HG03175 (cell line): ENCODE data around the gene COX17.
A peak's percentile ranks its signal among the peaks of the same experiment; 100 is the strongest.

ENCODE experiments used
- ATAC-seq: cut with Tn5 transposase; IDR thresholded peaks from one replicate; pipeline ENCODE4 v1.9.1; 2021; ENCODE audit warnings: mild to moderate bottlenecking, moderate library complexity; ENCODE audit not compliant: unreplicated experiment

Gene COX17

GRCh38 chr3:119647171-119647570, 30.0 kb downstream of the COX17 start:
- ATAC-seq = no peak

- ATAC-seq = no peak
Observed at GRCh38 chr3:119645813-119646212, 31.4 kb downstream of the COX17 start.

- ATAC-seq = no peak
Observed at GRCh38 chr3:119644481-119644880, 32.7 kb downstream of the COX17 start.

GRCh38 chr3:119643528-119643927, 33.7 kb downstream of the COX17 start:
- ATAC-seq = no peak

- no peak for ATAC-seq
Observed at GRCh38 chr3:119642746-119643473, 34.3 kb downstream of the COX17 start.

GRCh38 chr3:119641416-119641815, 35.8 kb downstream of the COX17 start:
- ATAC-seq = no peak

- no peak for ATAC-seq
Observed at GRCh38 chr3:119639494-119640350, 37.5 kb downstream of the COX17 start.

GRCh38 chr3:119637679-119638477, 39.3 kb downstream of the COX17 start:
- ATAC-seq = peak; percentile 44

GRCh38 chr3:119636891-119637611, 40.2 kb downstream of the COX17 start:
- no peak for ATAC-seq

GRCh38 chr3:119636249-119636648, 41.0 kb downstream of the COX17 start:
- ATAC-seq = no peak

GRCh38 chr3:119635719-119636118, 41.5 kb downstream of the COX17 start:
- no peak for ATAC-seq

- no peak for ATAC-seq
Observed at GRCh38 chr3:119632829-119633228, 44.4 kb downstream of the COX17 start.

GRCh38 chr3:119632216-119632615, 45.0 kb downstream of the COX17 start:
- ATAC-seq = no peak

GRCh38 chr3:119631516-119631915, 45.7 kb downstream of the COX17 start:
- no peak for ATAC-seq

- ATAC-seq = no peak
Observed at GRCh38 chr3:119630880-119631329, 46.3 kb downstream of the COX17 start.

GRCh38 chr3:119630128-119630879, 46.9 kb downstream of the COX17 start:
- ATAC-seq = no peak

- peak; percentile 28 for ATAC-seq
Observed at GRCh38 chr3:119628816-119629445, 48.3 kb downstream of the COX17 start.

GRCh38 chr3:119628390-119628789, 48.8 kb downstream of the COX17 start:
- ATAC-seq = peak; percentile 61

- ATAC-seq = no peak
Observed at GRCh38 chr3:119627461-119627860, 49.7 kb downstream of the COX17 start.
